Ishikawa (cell line): ENCODE measurements around the gene ORC1.

Source experiments
- CEBPB ChIP-seq: IDR thresholded peaks from 2 replicates; pipeline ENCODE4 v1.6.1; 2012
- CREB1 ChIP-seq: IDR thresholded peaks from 2 replicates; pipeline ENCODE4 v1.6.1; 2012; ENCODE audit warnings: low read depth
- EGR1 ChIP-seq: IDR thresholded peaks from 2 replicates; pipeline ENCODE4 v1.6.1; 2012
- EP300 ChIP-seq: IDR thresholded peaks from 2 replicates; pipeline ENCODE4 v1.6.1; 2012; ENCODE audit warnings: borderline replicate concordance
- FOXM1 ChIP-seq: IDR thresholded peaks from 2 replicates; pipeline ENCODE4 v1.6.1; 2012; ENCODE audit warnings: low read depth, borderline replicate concordance
- MAX ChIP-seq: IDR thresholded peaks from 2 replicates; pipeline ENCODE4 v1.6.1; 2012
- NFIC ChIP-seq: IDR thresholded peaks from 2 replicates; pipeline ENCODE4 v1.6.1; 2012
- RAD21 ChIP-seq: IDR thresholded peaks from 2 replicates; pipeline ENCODE4 v1.6.1; 2012; ENCODE audit warnings: low read depth
- REST ChIP-seq: IDR thresholded peaks from 2 replicates; pipeline ENCODE4 v1.6.1; 2012; ENCODE audit warnings: low read depth, mild to moderate bottlenecking
- TAF1 ChIP-seq: IDR thresholded peaks from 2 replicates; pipeline ENCODE4 v1.6.1; 2012; ENCODE audit warnings: low read depth, mild to moderate bottlenecking
- TCF12 ChIP-seq: IDR thresholded peaks from 2 replicates; pipeline ENCODE4 v1.6.1; 2012; ENCODE audit warnings: low read depth
- TEAD4 ChIP-seq: IDR thresholded peaks from 2 replicates; pipeline ENCODE4 v1.6.1; 2012
- USF1 ChIP-seq: IDR thresholded peaks from 2 replicates; pipeline ENCODE4 v1.6.1; 2012
- YY1 ChIP-seq: IDR thresholded peaks from 2 replicates; pipeline ENCODE4 v1.6.1; 2012; ENCODE audit warnings: low read depth
- ZBTB7A ChIP-seq: IDR thresholded peaks from 2 replicates; pipeline ENCODE4 v1.6.1; 2012; ENCODE audit warnings: low read depth

Gene ORC1

GRCh38 chr1:52414942-52415341 lies 10.7 kb upstream of the ORC1 start:
- no peak for TF ChIP-seq EGR1
- no peak for TF ChIP-seq TEAD4
- TF ChIP-seq USF1, result no peak
- no peak for TF ChIP-seq CEBPB
- TF ChIP-seq MAX, result no peak
- TF ChIP-seq EP300, result no peak
- no peak for TF ChIP-seq RAD21
- TF ChIP-seq TAF1, result no peak
- no peak for TF ChIP-seq FOXM1
- TF ChIP-seq ZBTB7A, result no peak
- no peak for TF ChIP-seq NFIC
- no peak for TF ChIP-seq YY1
- TF ChIP-seq REST, result no peak
- no peak for TF ChIP-seq TCF12
- TF ChIP-seq CREB1, result no peak

GRCh38 chr1:52413410-52413989 lies 9.3 kb upstream of the ORC1 start:
- TF ChIP-seq RAD21 (no peak), TCF12 (no peak), CREB1 (no peak), CEBPB (no peak), MAX (no peak), ZBTB7A (no peak), EGR1 (no peak), FOXM1 (no peak), EP300 (no peak), USF1 (no peak), REST (no peak), YY1 (no peak), NFIC (no peak), TEAD4 (no peak), TAF1 (no peak)

- no peak for TF ChIP-seq EP300
- no peak for TF ChIP-seq MAX
- no peak for TF ChIP-seq FOXM1
- TF ChIP-seq ZBTB7A, result no peak
- no peak for TF ChIP-seq TAF1
- TF ChIP-seq USF1, result no peak
- no peak for TF ChIP-seq CEBPB
- TF ChIP-seq REST, result no peak
- no peak for TF ChIP-seq CREB1
- no peak for TF ChIP-seq TCF12
- no peak for TF ChIP-seq EGR1
Measured at GRCh38 chr1:52404975-52405338, 734 bp upstream of the ORC1 start.

- TF ChIP-seq NFIC (no peak), CREB1 (no peak), REST (no peak), MAX (no peak), TAF1 (no peak), TEAD4 (no peak), TCF12 (no peak), EP300 (no peak), EGR1 (no peak), FOXM1 (no peak), YY1 (no peak), ZBTB7A (no peak), USF1 (no peak), RAD21 (no peak), CEBPB (no peak)
Measured at GRCh38 chr1:52403566-52404115, 582 bp downstream of the ORC1 start.
